ENCODE results near the gene LGI4.
"Not testable (repeated sequence)": the region's sequence is repeated elsewhere in the genome, so short reads cannot be mapped to it uniquely, and the experiment has no call there.

Gene LGI4

GRCh38 chr19:35160629-35161433 is 26.0 kb upstream of the LGI4 start:
- DNase-seq (ENCODE audit: low read depth, low spot score) = no peak

GRCh38 chr19:35159606-35160005 is 24.7 kb upstream of the LGI4 start:
- no peak for DNase-seq (ENCODE audit: low read depth, low spot score)

GRCh38 chr19:35157431-35157830 is 22.6 kb upstream of the LGI4 start:
- no peak for DNase-seq (ENCODE audit: low read depth, low spot score)

GRCh38 chr19:35156673-35157014 is 21.8 kb upstream of the LGI4 start:
- no peak for DNase-seq (ENCODE audit: low read depth, low spot score)

- no peak for DNase-seq (ENCODE audit: low read depth, low spot score)
Observed at GRCh38 chr19:35155981-35156672, 21.3 kb upstream of the LGI4 start.

- no peak for DNase-seq (ENCODE audit: low read depth, low spot score)
Observed at GRCh38 chr19:35155441-35155840, 20.6 kb upstream of the LGI4 start.

- peak; percentile 86 for DNase-seq (ENCODE audit: low read depth, low spot score)
Observed at GRCh38 chr19:35154525-35155406, 19.9 kb upstream of the LGI4 start, which contains the start of gene FXYD5. TSS of gene FXYD5 (plus strand) at chr19:35154735. CDS start at chr19:35155551, 816 bp downstream.

GRCh38 chr19:35153701-35154524 is 19.1 kb upstream of the LGI4 start:
- DNase-seq (ENCODE audit: low read depth, low spot score) = peak; percentile 60

GRCh38 chr19:35153129-35153522 is 18.3 kb upstream of the LGI4 start:
- DNase-seq (ENCODE audit: low read depth, low spot score) = not testable (repeated sequence)

GRCh38 chr19:35151273-35152065 is 16.6 kb upstream of the LGI4 start:
- DNase-seq (ENCODE audit: low read depth, low spot score) = no peak

- DNase-seq (ENCODE audit: low read depth, low spot score) = peak; percentile 39
Observed at GRCh38 chr19:35150445-35150844, 15.6 kb upstream of the LGI4 start.

GRCh38 chr19:35149463-35149862 is 14.6 kb upstream of the LGI4 start:
- no peak for DNase-seq (ENCODE audit: low read depth, low spot score)

- no peak for DNase-seq (ENCODE audit: low read depth, low spot score)
Observed at GRCh38 chr19:35146746-35147459, 12.0 kb upstream of the LGI4 start.

GRCh38 chr19:35144600-35145436 is 10.0 kb upstream of the LGI4 start:
- DNase-seq (ENCODE audit: low read depth, low spot score) = peak; percentile 84

GRCh38 chr19:35144259-35144599 is 9.4 kb upstream of the LGI4 start:
- DNase-seq (ENCODE audit: low read depth, low spot score) = no peak

- DNase-seq (ENCODE audit: low read depth, low spot score) = no peak
Observed at GRCh38 chr19:35143818-35144217, 9.0 kb upstream of the LGI4 start.

- no peak for DNase-seq (ENCODE audit: low read depth, low spot score)
Observed at GRCh38 chr19:35143231-35143715, 8.4 kb upstream of the LGI4 start, which contains the start of gene FXYD7. TSS of gene FXYD7 (plus strand) at chr19:35143255. CDS start at chr19:35143334, 79 bp downstream.

- peak; percentile 62 for DNase-seq (ENCODE audit: low read depth, low spot score)
Observed at GRCh38 chr19:35142606-35143230, 7.9 kb upstream of the LGI4 start.

Data from ELF-1 (cell line).